SIG-M5 (cell line): ENCODE results near the gene WSB2.

ENCODE experiments used
- DNase-seq: peaks from one replicate; lab custom pipeline; 2025; lab: John Stamatoyannopoulos, UW

WSB2 gene

GRCh38 chr12:118061873-118062843 is 1.2 kb upstream of the WSB2 start:
- no peak for DNase-seq

- no peak for DNase-seq
Measured at GRCh38 chr12:118060301-118061010, 523 bp downstream of the WSB2 start.

GRCh38 chr12:118059341-118060191 is 1.4 kb downstream of the WSB2 start:
- no peak for DNase-seq

GRCh38 chr12:118058881-118059280 is 2.1 kb downstream of the WSB2 start:
- no peak for DNase-seq

- no peak for DNase-seq
Measured at GRCh38 chr12:118058227-118058626, 2.8 kb downstream of the WSB2 start.

GRCh38 chr12:118055865-118056773 is 4.9 kb downstream of the WSB2 start:
- no peak for DNase-seq

GRCh38 chr12:118055144-118055557 is 5.8 kb downstream of the WSB2 start:
- DNase-seq = no peak

- DNase-seq = no peak
Measured at GRCh38 chr12:118053071-118053985, 7.7 kb downstream of the WSB2 start.

GRCh38 chr12:118052324-118053070 is 8.5 kb downstream of the WSB2 start:
- DNase-seq = no peak

GRCh38 chr12:118050972-118051910 is 9.7 kb downstream of the WSB2 start:
- DNase-seq = no peak

GRCh38 chr12:118046430-118046829 is 14.5 kb downstream of the WSB2 start:
- DNase-seq = no peak

GRCh38 chr12:118044577-118044976 is 16.4 kb downstream of the WSB2 start:
- DNase-seq = no peak

- no peak for DNase-seq
Measured at GRCh38 chr12:118044075-118044474, 16.9 kb downstream of the WSB2 start.

GRCh38 chr12:118042091-118042490 is 18.9 kb downstream of the WSB2 start:
- no peak for DNase-seq

- DNase-seq = no peak
Measured at GRCh38 chr12:118038137-118038536, 22.8 kb downstream of the WSB2 start.

- no peak for DNase-seq
Measured at GRCh38 chr12:118036672-118037411, 24.1 kb downstream of the WSB2 start.
